ENCODE data around the gene LRRC4C.
A peak's percentile ranks its signal among the peaks of the same experiment; 100 is the strongest.

LRRC4C gene

DNA sequence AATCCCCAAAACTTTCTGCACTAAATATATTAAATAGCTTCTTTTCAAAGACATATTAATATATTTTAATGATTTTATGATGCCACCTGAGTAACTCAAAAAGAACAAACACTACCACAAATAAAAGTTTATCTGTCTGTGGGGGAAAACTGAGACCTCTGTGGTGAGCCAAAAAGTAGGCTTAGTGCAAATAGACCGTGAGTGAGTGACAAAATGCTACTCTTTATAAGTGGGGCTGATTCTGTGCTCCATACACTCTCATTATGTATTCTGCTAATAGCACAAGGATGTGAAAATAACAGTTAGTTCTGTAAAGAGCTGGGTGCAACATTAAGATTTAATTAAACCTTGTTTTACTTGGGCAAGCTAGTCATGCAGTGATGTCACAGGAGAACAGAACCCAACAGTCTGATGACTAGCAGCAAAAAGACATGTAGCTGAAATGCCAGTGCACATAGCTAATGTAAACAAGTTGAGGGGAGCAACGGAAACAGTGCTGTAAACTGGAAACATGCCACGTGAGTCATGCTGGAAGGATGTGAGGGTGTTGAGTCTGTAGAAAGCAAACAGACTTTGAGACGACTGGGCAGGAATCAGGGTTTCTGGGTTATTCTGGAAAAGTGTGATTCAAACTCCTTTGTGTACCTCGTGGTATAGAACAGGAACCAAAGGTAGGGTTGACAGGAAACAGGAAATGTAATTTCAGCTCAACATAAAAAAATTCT, 1130.4 kb downstream of the LRRC4C start:
- DNase-seq = peak; percentile 100

DNA sequence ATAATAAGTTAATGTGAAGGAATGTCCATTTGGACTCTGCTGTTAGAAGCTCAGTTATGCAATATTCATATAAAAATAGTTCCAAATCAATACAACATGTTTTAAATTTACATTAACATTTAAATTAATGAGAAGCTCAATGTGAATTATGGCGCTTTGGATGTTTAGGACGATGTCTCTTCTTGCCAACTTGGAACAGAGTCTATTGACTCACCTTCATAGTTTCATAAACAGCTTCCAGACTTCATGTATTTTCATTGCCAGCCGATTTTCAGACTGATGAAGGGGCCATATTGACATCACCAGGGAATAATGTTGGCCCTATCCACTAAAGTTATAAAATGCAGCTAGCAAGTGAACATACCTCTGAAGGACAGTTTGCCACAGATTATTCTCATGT, 1136.2 kb downstream of the LRRC4C start:
- DNase-seq = no peak

DNA sequence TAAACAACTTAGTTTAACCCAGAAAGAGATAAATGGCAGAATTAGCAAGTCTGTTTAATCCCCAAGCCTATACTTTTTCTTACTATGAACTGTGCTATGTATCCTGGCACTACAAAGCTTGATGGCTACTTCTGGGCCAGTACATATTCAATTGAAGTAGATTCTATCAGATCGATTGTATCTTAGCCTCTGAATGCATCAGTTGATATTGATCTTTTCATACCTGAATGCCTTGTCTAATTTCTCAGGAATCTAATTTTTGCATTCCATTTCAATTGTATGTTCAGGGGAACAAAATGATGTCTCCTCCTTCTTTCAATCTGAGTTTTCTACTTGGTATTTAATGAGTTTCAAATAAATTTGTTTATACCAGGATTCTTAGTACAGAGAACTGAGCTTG, 1137.9 kb downstream of the LRRC4C start:
- DNase-seq = no peak

DNA sequence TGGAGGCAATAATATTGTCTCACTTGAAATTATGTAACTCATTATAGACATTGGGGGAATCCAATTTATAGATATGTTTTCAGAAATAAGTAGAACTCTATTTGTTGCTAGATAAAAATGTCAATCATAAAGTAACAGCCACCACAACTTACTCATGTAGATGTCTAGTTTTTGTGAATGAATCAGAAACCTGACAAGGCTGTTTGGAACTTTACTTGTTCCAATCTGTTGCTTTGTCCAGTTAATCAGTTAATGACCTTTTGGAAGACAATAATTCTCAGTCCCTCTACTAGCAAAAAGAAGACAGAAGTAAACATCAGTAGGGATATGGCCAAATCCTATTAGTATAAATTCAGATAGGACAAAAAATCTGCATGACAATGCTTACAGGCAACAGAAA, 1143.3 kb downstream of the LRRC4C start:
- DNase-seq = no peak

DNA sequence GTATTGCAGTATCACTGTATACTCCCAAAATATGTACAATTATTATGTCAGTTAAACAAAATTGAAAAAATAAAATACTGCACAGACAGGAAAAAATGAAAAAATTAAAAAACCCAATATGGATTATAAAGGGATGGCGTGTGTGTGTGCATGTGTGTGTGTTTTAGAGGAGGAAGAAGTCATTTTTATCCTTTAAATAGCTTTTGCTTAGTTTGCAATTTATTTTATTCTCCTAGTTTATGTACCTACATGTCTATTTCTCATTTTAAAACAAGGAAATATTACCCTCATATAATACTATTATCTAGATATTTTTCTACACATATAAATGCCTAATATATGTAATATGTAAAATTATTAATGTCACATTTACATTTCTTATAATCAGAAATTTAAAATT, 1144.3 kb downstream of the LRRC4C start:
- no peak for DNase-seq

DNA sequence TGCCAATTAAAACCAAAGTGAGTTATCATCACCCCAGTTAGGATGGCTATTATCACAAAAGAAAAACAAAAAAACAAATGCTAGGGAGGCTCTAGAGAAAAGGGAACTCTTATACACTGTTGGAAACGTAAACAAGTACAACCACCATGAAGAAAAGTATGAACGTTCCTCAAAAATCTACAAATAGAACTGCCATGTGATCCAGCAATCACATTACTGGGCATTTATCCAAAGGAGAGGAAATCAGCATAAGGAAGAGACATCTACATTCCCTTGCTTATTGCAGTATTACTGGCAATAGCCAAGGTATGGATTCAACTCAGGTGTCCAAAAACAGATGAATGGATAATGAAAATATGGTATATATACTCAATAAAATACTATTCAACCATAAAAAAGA, 1145.1 kb downstream of the LRRC4C start:
- peak; percentile 28 for DNase-seq

DNA sequence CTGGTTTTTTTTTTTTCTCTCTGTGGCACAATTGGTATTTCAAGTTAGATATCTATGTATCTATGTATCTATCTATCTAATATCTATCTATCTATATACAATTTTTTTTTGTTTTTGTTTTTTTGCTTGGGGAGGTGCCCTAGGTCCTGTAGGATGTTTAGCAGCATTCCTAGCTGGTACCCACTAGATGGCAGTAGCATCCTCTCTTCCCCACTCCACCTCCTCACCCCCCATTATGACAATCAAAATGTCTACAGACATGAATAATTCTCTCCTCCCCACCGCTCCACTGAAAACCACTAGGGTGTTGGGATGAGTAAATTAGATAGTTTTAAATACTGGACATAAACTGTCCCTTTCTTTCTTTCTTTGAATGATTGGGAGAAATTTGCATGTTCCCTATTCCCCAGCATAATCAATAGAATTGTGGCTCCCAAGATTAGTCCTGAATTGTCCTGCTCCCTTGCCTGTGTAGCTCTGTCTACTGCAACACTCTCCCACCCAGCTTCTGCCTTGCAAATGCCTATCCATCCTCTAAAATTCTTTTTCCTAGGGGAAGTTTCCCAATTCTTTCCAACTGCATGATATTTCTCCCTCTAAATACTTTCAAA, 1152.4 kb downstream of the LRRC4C start:
- peak; percentile 65 for DNase-seq

DNA sequence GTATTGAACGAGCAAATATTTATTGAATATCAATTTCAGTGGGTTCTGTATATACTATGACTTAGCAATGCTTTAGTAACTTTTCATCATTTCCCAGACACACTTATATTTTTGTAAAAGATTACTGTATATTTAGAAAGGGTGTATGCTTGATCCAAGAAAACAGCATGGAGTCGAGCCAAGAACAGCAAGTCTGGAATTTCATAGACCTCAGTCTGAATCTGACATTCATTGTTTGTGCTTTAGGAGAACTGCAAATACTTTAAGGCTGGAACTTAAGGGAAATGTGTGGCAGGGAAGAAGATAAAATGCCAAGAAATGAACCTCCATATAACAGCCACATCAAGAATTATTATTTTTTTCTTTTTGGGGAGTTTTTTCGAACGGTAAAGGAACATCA, 1156.8 kb downstream of the LRRC4C start:
- peak; percentile 82 for DNase-seq

DNA sequence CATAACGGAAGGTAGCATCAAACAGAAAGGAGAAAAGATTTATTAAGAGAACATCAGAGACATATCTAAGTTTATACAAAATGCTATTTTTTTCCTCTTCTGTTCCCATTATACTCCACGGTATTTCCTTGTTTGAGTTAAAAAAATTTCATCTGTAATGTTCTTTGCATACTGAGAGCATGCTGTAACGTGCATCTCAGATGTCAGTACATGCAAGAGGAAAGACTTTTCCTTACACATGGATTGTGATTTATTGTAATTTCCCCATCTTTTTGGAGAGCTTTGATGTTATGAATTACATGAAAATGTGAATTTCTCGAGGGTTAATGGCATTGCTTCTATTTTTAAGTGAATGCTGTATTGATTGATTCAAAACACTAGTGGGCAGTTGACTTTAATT, 1164.0 kb downstream of the LRRC4C start:
- DNase-seq = no peak

DNA sequence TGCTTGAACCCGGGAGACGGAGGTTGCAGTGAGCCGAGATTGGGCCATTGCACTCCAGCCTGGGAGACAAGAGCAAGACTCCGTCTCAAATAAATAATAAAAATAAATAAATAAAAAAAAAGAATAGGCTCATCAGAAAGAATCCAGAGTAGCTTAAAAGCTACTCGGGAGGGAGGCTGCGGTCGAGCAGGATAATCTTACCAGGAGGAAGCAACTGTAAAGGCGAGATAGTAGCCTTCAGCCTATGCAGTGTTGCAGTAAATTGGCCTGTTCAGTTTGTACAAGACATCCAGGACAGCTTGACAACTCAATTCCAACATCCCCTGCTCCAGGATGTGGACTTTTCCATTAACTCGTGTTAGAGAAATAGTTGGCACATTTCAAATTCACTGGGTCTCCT, 1164.7 kb downstream of the LRRC4C start:
- DNase-seq = no peak

DNA sequence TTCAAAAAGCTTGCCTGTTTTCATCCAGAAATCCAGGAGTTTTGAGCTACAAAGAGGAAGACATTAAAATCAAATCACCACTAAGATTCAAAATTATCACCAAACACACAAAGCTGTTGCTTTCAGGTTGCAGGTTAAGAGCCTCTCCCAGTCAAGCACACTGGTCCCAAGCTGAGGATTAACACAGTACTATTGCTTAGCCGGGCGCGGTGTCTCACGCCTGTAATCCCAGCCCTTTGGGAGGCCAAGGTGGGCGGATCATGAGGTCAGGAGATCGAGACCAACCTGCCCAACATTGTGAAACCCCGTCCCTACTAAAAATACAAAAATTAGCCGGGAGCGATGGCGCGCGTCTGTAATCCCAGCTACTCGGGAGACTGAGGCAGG, 1165.1 kb downstream of the LRRC4C start:
- DNase-seq = no peak

DNA sequence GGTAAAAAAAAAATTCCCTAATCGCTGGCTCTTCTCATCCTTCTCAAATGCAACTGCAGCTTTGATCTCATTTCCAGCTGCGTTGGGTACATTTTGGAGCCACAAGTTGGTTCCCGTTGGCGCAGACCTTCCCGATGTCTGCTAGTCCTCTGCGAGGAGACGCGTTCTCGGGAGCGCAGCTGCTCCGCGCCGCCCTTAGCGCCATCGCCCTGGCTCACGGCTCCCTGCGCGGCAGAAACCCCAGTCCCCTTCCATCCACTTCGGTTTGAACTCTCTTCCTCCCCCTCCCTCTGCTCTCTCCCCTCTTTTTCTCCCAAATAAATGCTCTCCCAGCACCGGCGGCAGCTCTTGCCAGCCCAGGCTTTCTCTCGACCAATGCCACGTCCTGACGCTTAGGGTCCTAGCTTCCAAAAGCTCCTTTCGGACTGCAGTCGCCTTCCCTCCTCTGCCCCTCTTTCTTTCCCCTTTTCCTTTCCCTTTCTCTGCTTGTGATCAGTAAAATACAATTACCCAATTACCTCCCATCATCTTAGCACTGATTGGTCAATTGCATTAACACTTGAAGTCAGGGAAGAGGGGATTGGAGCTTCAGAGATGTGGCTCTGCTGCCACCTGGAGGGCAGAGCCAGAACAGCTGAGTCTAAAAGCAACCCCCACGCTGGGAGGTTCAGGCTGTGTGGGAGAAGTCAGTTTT, 1165.7 kb downstream of the LRRC4C start:
- peak; percentile 92 for DNase-seq

DNA sequence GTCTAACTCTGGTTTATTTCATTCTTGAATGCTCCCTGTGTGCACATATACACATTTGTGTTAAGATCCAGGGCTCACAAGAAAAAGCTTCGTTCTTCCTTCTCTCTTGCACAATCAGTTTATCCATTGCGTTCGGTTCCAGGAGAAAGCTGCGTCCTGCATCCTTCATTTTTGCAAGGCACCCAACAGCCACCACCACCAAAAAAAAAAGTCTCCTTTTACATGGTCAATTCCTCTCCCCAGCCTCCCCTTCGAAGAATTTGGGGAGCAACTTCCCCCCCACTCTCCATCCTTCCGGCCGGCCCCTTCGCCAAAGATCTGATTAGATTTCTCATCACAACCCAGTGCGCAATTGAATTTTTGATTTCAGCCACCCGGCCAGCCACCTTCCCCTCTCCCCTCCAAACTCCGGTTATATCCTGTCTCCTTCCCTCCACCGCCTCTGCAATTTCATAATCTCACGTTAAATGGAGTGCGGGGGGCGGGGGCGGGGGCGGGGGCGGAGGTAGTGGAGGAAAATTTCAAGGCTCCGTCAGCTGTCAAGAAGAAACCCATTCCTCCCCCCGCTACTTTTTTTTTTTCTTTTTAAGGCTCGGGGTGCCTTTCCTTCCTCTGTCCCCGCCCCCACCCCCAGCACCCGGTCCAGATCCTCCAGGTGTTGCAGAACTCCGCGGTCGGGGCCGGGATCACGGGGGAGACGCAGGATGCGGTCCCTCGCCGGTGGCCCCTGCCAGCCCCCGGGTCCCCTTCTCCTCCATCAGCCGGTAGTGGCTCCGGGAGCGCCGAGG, 1166.5 kb downstream of the LRRC4C start:
- no peak for DNase-seq

DNA sequence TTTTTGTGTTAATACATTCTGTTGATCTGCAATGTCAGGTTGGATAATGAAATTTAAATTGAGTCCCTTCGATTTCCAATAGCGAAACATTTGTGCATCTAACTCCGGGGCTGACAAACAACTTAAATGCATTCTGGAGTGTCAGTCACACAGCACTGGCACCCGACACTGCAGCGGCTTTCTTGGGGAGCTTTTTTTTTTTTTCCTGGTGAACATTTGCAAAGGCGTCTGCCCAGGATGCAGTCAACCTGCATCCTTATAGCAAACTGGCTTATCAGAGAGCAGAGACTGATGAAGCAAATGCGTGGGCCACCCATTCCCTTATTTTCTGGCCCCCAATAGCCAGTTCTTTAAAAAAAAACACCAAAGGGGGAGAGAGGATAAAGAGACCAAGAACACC, 1167.7 kb downstream of the LRRC4C start:
- no peak for DNase-seq

DNA sequence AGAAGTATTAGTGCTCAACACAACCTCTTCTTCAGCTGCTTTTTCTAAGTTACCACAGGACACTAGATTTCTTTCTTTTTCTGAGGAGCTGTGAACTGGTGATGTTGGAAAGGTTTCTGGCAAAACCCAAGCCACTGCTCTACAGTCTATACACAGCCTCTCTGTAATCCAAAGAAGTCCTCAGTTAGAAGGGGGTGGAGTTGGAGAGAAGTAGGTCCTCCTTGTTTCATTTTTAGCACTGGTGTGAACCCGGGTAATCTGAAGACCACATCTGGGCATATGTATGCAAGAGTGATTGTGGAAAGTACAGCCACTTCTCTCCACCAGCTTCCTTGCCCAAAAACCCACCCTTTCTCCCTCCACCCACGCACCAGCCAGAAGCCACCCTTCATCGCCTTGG, 1168.1 kb downstream of the LRRC4C start:
- no peak for DNase-seq

DNA sequence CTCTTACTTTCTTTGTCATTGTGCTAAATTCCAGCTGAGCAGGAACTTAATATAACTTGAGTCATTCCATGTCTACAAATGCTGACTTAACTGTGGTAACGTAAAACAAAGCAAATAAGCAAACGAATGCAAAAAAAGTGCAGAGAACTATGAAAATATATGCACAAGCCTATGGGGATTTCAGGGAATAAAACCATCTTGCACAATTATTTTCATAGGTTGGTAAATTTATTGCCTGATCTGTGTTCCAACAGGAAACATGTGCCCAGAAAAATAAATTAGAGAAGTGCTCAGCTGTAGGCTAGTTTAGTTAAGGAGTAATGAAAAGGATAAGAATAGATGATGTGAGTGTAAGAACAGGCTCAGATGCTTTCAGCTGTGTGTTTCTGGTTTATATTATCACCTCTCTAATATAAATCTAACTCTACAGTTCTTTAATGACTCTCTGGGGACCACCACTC, 1169.3 kb downstream of the LRRC4C start:
- DNase-seq = peak; percentile 45

DNA sequence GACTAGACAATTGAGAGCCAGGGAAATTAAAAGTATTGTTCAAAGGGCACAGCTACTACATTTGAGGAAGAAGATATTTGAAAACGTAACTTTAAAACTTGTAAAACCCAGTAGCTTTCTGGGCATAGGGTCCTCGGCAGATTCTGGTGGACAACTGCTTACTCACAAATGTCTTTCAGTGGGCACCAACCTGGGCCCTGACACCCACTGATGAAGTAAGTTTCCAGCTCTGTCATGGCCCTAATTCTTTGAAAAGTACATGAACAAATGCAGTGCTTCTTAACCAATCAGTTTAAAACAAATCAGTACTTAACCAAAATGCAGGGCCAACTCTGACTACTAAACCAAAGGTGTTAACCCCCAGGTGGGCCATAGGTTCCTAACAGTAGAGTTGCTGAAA, 1170.1 kb downstream of the LRRC4C start:
- no peak for DNase-seq

DNA sequence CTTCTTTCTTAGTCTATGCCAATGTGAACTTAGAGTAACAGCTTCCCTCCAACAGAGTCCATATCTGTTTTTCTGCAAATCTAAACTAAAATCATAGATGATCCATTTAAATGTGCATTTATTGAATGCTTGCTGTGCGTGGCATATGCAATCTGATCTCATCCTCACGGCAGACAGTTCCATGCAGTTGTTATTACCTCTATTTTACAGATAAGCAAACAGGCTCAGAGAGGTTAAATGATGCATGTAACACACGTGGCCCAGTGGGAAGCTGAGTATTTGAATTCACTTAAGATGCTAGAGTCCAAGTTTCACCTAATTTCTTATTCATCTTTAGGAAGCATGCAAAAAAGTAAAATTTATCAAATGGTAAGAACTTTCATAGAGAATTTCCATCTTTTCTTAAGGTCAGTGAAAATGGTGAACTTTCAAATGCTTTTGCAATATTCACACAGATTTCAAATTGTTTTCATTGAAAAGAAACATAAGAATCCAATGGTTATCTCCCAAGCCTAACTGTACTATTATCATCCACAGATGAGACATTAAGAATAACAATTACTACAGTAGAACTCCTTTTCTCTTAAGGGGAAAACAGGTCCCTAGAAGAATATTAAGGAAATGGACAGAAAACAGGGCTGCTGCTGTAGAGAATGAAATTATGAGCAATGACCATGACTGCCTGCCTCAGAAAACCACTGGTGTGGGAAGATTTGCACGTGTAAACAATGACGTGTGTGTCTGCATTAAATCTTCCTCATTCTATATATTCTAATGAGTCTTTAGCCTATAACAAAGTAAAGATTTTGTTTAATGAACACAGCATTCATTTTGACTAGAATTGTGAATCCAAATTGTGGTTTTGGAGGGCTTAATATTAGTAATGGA, 1171.3 kb downstream of the LRRC4C start:
- DNase-seq = no peak

DNA sequence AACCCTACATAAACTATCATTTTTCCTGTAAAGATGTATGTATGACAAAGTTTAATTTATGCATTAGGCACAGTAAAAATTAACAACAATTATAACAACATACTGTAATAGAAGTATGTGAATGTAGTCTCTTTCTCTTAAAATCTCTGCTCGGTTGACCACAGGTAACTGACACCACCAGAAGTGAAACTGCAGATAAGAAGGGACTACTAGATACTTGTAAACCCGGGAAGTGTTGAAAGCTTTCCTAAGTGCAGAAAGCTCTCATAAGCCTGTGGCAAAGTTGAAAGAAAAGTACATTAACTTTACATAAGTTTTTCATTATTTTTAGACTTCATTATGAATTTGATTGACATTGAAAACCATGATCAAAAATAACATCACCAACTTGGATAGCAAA, 1173.3 kb downstream of the LRRC4C start:
- DNase-seq = no peak

DNA sequence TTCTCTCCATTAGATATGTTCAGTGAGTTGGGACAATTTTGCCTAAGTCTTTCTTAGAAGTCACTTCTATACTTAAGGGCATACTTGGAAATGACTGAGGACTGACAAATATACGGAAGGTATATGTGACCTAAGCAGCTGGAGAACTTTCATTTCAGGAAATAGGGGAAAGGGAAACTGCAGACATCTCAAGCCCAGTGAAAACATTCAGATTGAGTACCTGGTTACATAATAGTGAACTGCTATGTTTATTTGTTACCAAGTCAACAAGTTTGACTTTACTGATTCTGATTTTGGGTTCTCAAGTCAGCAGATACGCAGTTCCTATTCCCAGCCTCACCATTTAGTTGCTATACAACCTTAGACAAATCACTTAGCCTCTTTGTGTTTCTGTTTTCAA, 1173.9 kb downstream of the LRRC4C start:
- no peak for DNase-seq

DNA sequence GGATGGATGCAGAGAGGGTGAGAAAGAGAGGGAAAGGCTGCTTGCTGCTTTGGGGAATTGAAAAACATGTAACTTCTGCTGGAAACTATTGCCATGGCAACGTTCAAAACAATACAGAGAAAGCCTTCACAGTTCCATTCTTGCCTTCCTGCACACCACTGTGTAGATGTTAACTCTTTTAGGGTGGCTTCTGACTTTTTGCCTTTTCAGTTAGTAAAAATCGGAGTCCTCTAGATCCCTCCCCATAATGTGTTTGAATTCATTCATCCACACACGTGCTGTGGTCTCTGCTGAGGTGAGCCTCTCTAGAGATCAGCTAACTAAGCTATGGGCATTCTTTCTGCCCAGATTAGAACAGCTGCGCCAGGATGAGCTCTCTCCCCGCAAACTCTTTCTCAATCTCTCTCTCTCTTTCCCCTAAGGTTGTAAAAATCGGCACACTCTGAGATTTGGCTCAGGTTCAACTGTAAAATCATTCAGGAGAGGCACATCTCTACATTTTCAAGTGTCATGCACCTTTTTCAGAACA, 1178.3 kb downstream of the LRRC4C start:
- no peak for DNase-seq

All from fibroblast of skin of right biceps (primary cell).